Fibroblast of upper back skin (primary cell): ENCODE results near the gene FRMD8.

Source experiments
- DNase-seq: peaks from one replicate; pipeline ENCODE4 v3.0.0-alpha.2; 2013

Gene FRMD8

DNA sequence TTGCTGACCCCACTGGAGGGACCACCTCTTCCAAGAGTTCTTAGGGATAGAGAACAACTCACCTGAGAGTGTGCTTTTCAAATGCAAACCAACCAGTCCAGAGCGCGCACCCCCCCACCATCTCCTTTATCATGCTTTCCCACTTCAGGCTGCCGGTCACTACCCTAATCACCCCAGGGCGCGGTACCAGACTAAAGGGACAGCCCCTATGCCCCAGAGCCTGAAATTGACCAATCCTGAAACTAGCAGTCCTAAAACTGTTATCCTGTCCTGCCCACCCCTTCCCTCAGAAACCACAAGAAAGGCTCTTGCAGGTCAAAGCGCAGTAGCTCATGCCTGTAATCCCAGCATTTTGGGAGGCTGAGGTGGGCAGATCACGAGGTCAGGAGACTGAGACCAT is 73.1 kb downstream of the FRMD8 start:
- no peak for DNase-seq
